Mammary microvascular endothelial cell (primary cell): ENCODE results near the gene OR2T3. TPM values are rescaled to one million over a fixed set of nuclear protein-coding genes. Genes with fewer than 3 reads are reported as not detected.

ENCODE experiments used
- total RNA-seq: library from RNA; depleted of rRNA; stranded (reverse); fragments of >200 nt; gene quantifications from 2 replicates; pipeline ENCODE4 v1.2.3, GENCODE V29; 2015

OR2T3 gene
- not detected in 2 replicates for total RNA-seq

GRCh38 chr1:248473051-248473450 is at the start of gene OR2T3:
Gene OR2T3, plus strand, starts transcription at chr1:248473351. Its CDS starts 0 bp downstream, at chr1:248473351.

GRCh38 chr1:248445399-248445798 is 27.8 kb upstream of the OR2T3 start, which contains the start of gene OR2T2:
Gene OR2T2, plus strand, starts transcription at chr1:248445637. Its CDS starts 7,161 bp downstream, at chr1:248452798.

GRCh38 chr1:248488289-248488688 is 15.1 kb downstream of the OR2T3 start, which contains the start of gene OR2T5:
Gene OR2T5, plus strand, starts transcription at chr1:248488589. Its CDS starts 0 bp downstream, at chr1:248488589.

GRCh38 chr1:248507773-248508172 is 34.6 kb downstream of the OR2T3 start, which contains the start of gene OR2G6:
Gene OR2G6, plus strand, starts transcription at chr1:248508073. Its CDS starts 13,574 bp downstream, at chr1:248521647.

Other genes with a start within 250 kb of the OR2T3 start
- gene OR2M4, start 241.9 kb upstream of the OR2T3 start, total RNA-seq = not detected in 2 replicates
- gene OR2T33, start 195.4 kb upstream of the OR2T3 start, total RNA-seq = not detected in 2 replicates
- gene OR2T12, start 169.9 kb upstream of the OR2T3 start, total RNA-seq = not detected in 2 replicates
- gene OR2M7, start 148.8 kb upstream of the OR2T3 start, total RNA-seq = not detected in 2 replicates
- gene OR14C36, start 124.6 kb upstream of the OR2T3 start, total RNA-seq = not detected in 2 replicates
- not detected in 2 replicates for gene OR2T4, start 111.7 kb upstream of the OR2T3 start, total RNA-seq
- gene OR2T6, start 97.6 kb upstream of the OR2T3 start, total RNA-seq = not detected in 2 replicates
- gene OR2T1, start 70.3 kb upstream of the OR2T3 start, total RNA-seq = not detected in 2 replicates
- not detected in 2 replicates for gene OR2T2, start 27.7 kb upstream of the OR2T3 start, total RNA-seq
- gene OR2T5, start 15.2 kb downstream of the OR2T3 start, total RNA-seq = not detected in 2 replicates
- not detected in 2 replicates for gene OR2G6, start 34.7 kb downstream of the OR2T3 start, total RNA-seq
- not detected in 2 replicates for gene OR2T29, start 89.4 kb downstream of the OR2T3 start, total RNA-seq
- gene OR2T34, start 101.4 kb downstream of the OR2T3 start, total RNA-seq = not detected in 2 replicates
- gene OR2T10, start 124.3 kb downstream of the OR2T3 start, total RNA-seq = not detected in 2 replicates
- not detected in 2 replicates for gene OR2T11, start 161.7 kb downstream of the OR2T3 start, total RNA-seq
- gene OR2T35, start 171.9 kb downstream of the OR2T3 start, total RNA-seq = not detected in 2 replicates
- gene OR2T27, start 182.2 kb downstream of the OR2T3 start, total RNA-seq = not detected in 2 replicates
- gene OR14I1, start 229.4 kb downstream of the OR2T3 start, total RNA-seq = not detected in 2 replicates